Measurements from ENCODE around the gene ZBTB45. TPM values are rescaled to one million over a fixed set of nuclear protein-coding genes. Genes with fewer than 3 reads are reported as not detected.
"Not testable (repeated sequence)": the region's sequence is repeated elsewhere in the genome, so short reads cannot be mapped to it uniquely, and the experiment has no call there.

The ZBTB45 gene
- total and polyA plus RNA-seq, 3 experiments from 2014 or later, result 4.8 to 16.1 (median 15.0) TPM

GRCh38 chr19:58510084-58510862 lies 9.3 kb downstream of the ZBTB45 start:
- no peaks in the 10 kb centered on the region for H3K9me3 ChIP-seq (ENCODE audit: low read length)
- H3K27me3 Mint-ChIP-seq, result no peaks in the 10 kb centered on the region
- ChIA-PET CTCF (interaction anchor here (0.9 kb wide), 1 partner anchor 10 kb away, joined by 3 read pairs; no protein-coding TSS in a partner anchor), POLR2A (no interaction called here)
- H3K4me3 Mint-ChIP-seq, result no peak overlapping the region
- H3K4me1 Mint-ChIP-seq, result peaks cover 8 to 18% (median 9%) of the 10 kb centered on the region in 3 donors
- no peaks in the 10 kb centered on the region for H3K27me3 ChIP-seq (ENCODE audit: insufficient read depth, low read length, poor library complexity, severe bottlenecking)
- no peaks in the 10 kb centered on the region for H3K36me3 ChIP-seq (ENCODE audit: insufficient read depth, low read length)
- DNase-seq, result no peak
- H3K4me1 ChIP-seq (ENCODE audit: insufficient read depth, low read length), result peaks cover 11% of the 10 kb centered on the region
- no peak overlapping the region for H3K4me3 ChIP-seq (ENCODE audit: low read length)
- H3K27ac Mint-ChIP-seq, result peak overlapping the region in 1 of 8 donors; percentile 72
- H3K9me3 Mint-ChIP-seq, result peaks cover 4 to 14% (median 14%) of the 10 kb centered on the region in 5 donors
- no peak overlapping the region for H3K27ac ChIP-seq (ENCODE audit: low read depth, low read length)
- peaks cover 0 to 4% (median 4%) of the 10 kb centered on the region in 3 donors for H3K36me3 Mint-ChIP-seq

DNA sequence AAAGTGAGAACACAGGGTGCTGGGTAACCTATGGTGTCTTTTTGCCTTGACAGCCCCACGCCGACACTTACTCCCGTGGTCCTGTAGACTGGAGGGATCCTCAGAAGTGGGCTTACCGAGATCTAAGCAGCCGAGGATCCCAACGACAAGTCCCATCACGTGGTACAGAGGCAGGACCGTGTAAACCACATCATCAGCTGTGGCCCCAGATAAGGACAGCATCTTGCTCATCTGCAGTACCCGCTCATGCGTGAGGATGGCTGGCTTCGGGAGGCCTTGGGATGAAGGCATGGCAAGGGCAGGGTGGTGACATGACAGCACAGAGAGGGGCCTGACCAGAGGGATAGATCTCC lies 9.9 kb downstream of the ZBTB45 start:
- H3K4me3 Mint-ChIP-seq, result no peak overlapping the region
- H3K9me3 Mint-ChIP-seq, result peaks cover 4 to 14% (median 14%) of the 10 kb centered on the region in 5 donors
- H3K36me3 ChIP-seq (ENCODE audit: insufficient read depth, low read length), result no peaks in the 10 kb centered on the region
- CTCF ChIA-PET, result interaction anchor here (1.0 kb wide), 1 partner anchor 10 kb away, joined by 3 read pairs; the partner anchor contains the start of gene ZBTB45
- no peaks in the 10 kb centered on the region for H3K9me3 ChIP-seq (ENCODE audit: low read length)
- no peak for DNase-seq
- no peak overlapping the region for H3K27ac ChIP-seq (ENCODE audit: low read depth, low read length)
- no peaks in the 10 kb centered on the region for H3K27me3 ChIP-seq (ENCODE audit: insufficient read depth, low read length, poor library complexity, severe bottlenecking)
- no peak overlapping the region for H3K4me3 ChIP-seq (ENCODE audit: low read length)
- H3K27ac Mint-ChIP-seq, result no peak overlapping the region
- H3K27me3 Mint-ChIP-seq, result no peaks in the 10 kb centered on the region
- peaks cover 7 to 15% (median 8%) of the 10 kb centered on the region in 3 donors for H3K4me1 Mint-ChIP-seq
- peaks cover 9% of the 10 kb centered on the region for H3K4me1 ChIP-seq (ENCODE audit: insufficient read depth, low read length)
- peaks cover 0 to 4% (median 2%) of the 10 kb centered on the region in 3 donors for H3K36me3 Mint-ChIP-seq
- POLR2A ChIA-PET, result no interaction called here

DNA sequence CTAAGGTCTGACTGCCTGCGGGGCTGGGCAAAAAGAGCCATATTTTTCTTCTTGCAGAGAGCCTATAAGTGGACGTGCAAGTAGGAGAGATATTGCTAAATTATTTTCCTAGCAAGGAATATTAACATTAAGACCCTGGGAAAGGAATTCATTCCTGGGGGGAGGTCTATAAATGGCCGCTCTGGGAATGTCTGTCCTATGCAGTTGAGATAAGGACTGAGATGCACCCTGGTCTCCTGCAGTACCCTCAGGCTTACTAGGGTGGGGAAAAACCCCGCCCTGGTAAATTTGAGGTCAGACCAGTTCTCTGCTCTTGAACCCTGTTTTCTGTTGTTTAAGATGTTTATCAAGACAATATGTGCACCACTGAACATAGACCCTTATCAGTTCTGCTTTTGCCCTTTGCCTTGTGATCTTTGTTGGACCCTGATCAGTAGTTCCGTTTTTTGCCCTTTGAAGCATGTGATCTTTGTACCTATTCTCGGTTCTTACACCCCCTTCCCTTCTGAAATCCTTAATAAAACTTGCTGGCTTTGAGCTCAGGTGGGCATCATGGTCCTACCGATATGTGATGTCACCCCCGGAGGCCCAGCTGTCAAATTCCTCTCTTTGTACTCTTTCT lies 11.9 kb downstream of the ZBTB45 start:
- H3K9me3 ChIP-seq (ENCODE audit: low read length); DNase-seq; H3K27me3 ChIP-seq (ENCODE audit: insufficient read depth, low read length, poor library complexity, severe bottlenecking); H3K36me3 ChIP-seq (ENCODE audit: insufficient read depth, low read length); H3K36me3 Mint-ChIP-seq; H3K4me3 ChIP-seq (ENCODE audit: low read length); H3K27ac ChIP-seq (ENCODE audit: low read depth, low read length); H3K4me1 Mint-ChIP-seq; H3K27me3 Mint-ChIP-seq; POLR2A ChIA-PET; CTCF ChIA-PET; H3K4me1 ChIP-seq (ENCODE audit: insufficient read depth, low read length): not testable (repeated sequence)
- H3K9me3 Mint-ChIP-seq, result peaks cover 4 to 16% (median 14%) of the 10 kb centered on the region in 5 donors
- peak overlapping the region in 1 of 8 donors; percentile 31 for H3K27ac Mint-ChIP-seq
- peak overlapping the region in 1 of 7 donors; percentile 15 for H3K4me3 Mint-ChIP-seq

- no peaks in the 10 kb centered on the region for H3K36me3 ChIP-seq (ENCODE audit: insufficient read depth, low read length)
- H3K9me3 ChIP-seq (ENCODE audit: low read length), result no peaks in the 10 kb centered on the region
- H3K9me3 Mint-ChIP-seq, result peaks cover 5 to 12% (median 7%) of the 10 kb centered on the region in 5 donors
- peak overlapping the region; percentile 60 for H3K27ac ChIP-seq (ENCODE audit: low read depth, low read length)
- no peak for DNase-seq
- peaks cover 18% of the 10 kb centered on the region for H3K4me1 ChIP-seq (ENCODE audit: insufficient read depth, low read length)
- H3K27ac Mint-ChIP-seq, result peak overlapping the region in 4 of 8 donors; percentile 70 to 97 (median 94)
- ChIA-PET CTCF (interaction anchor here (1.1 to 2.6 kb wide), 4 partner anchors 14 to 81 kb away, joined by 3 to 18 read pairs (median 8); partner anchors contain the start of gene ZBTB45), POLR2A (no interaction called here)
- peaks cover 0 to 2% (median 0%) of the 10 kb centered on the region in 3 donors for H3K36me3 Mint-ChIP-seq
- peak overlapping the region in 3 of 7 donors; percentile 11 to 95 (median 28) for H3K4me3 Mint-ChIP-seq
- H3K4me3 ChIP-seq (ENCODE audit: low read length), result no peak overlapping the region
- no peaks in the 10 kb centered on the region for H3K27me3 ChIP-seq (ENCODE audit: insufficient read depth, low read length, poor library complexity, severe bottlenecking)
- peaks cover 25 to 32% (median 26%) of the 10 kb centered on the region in 3 donors for H3K4me1 Mint-ChIP-seq
- H3K27me3 Mint-ChIP-seq, result peaks cover 0 to 4% of the 10 kb centered on the region in 2 donors
These were observed 19.4 kb downstream of the ZBTB45 start for GRCh38 chr19:58500242-58500641.

- Mint-ChIP-seq H3K4me1 (peaks cover 25 to 32% (median 26%) of the 10 kb centered on the region in 3 donors), H3K27me3 (peaks cover 0 to 4% of the 10 kb centered on the region in 2 donors), H3K4me3 (peak overlapping the region; percentile 86 to 96 (median 90))
These were observed 20.3 kb downstream of the ZBTB45 start for GRCh38 chr19:58499021-58499927.

GRCh38 chr19:58498316-58499020 lies 21.1 kb downstream of the ZBTB45 start:
- peak overlapping the region; percentile 86 to 96 (median 90) for H3K4me3 Mint-ChIP-seq
- H3K27ac Mint-ChIP-seq, result peak overlapping the region in 5 of 8 donors; percentile 94 to 98 (median 97)
- H3K27me3 Mint-ChIP-seq, result peaks cover 0 to 4% of the 10 kb centered on the region in 2 donors
- peak overlapping the region; percentile 60 for H3K27ac ChIP-seq (ENCODE audit: low read depth, low read length)
- peak overlapping the region; percentile 83 for H3K4me3 ChIP-seq (ENCODE audit: low read length)
- peaks cover 5 to 12% (median 5%) of the 10 kb centered on the region in 5 donors for H3K9me3 Mint-ChIP-seq
- POLR2A ChIA-PET, result interaction anchor here (0.7 to 1.1 kb wide), 2 partner anchors 9 to 21 kb away, joined by 3 to 5 read pairs; partner anchors contain the start of gene ZBTB45
- H3K27me3 ChIP-seq (ENCODE audit: insufficient read depth, low read length, poor library complexity, severe bottlenecking), result no peaks in the 10 kb centered on the region
- H3K4me1 Mint-ChIP-seq, result peaks cover 25 to 32% (median 26%) of the 10 kb centered on the region in 3 donors
- H3K36me3 Mint-ChIP-seq, result peaks cover 0 to 3% (median 0%) of the 10 kb centered on the region in 3 donors
- CTCF ChIA-PET, result interaction anchor here (1.1 kb wide), 1 partner anchor 12 kb away, joined by 3 read pairs; no protein-coding TSS in a partner anchor
- H3K4me1 ChIP-seq (ENCODE audit: insufficient read depth, low read length), result peaks cover 18% of the 10 kb centered on the region
- H3K9me3 ChIP-seq (ENCODE audit: low read length), result no peaks in the 10 kb centered on the region
- DNase-seq, result no peak
- H3K36me3 ChIP-seq (ENCODE audit: insufficient read depth, low read length), result no peaks in the 10 kb centered on the region

More at GRCh38 chr19:58499021-58499927, 20.3 kb downstream of the ZBTB45 start:
- H3K4me3 ChIP-seq (ENCODE audit: low read length), result peak overlapping the region; percentile 83
- CTCF ChIA-PET, result interaction anchor here (1.1 to 2.6 kb wide), 5 partner anchors 13 to 82 kb away, joined by 3 to 18 read pairs (median 7); partner anchors contain the start of gene ZBTB45
- H3K9me3 ChIP-seq (ENCODE audit: low read length), result no peaks in the 10 kb centered on the region
- POLR2A ChIA-PET, result interaction anchor here (0.7 to 1.1 kb wide), 2 partner anchors 9 to 21 kb away, joined by 3 to 5 read pairs; partner anchors contain the start of gene ZBTB45
- Mint-ChIP-seq H3K36me3 (peaks cover 0 to 3% (median 0%) of the 10 kb centered on the region in 3 donors), H3K27ac (peak overlapping the region; percentile 91 to 98 (median 97)), H3K9me3 (peaks cover 5 to 12% (median 6%) of the 10 kb centered on the region in 5 donors)
- peak; percentile 87 to 96 (median 91) for DNase-seq
- H3K27ac ChIP-seq (ENCODE audit: low read depth, low read length), result peak overlapping the region; percentile 60
- H3K4me1 ChIP-seq (ENCODE audit: insufficient read depth, low read length), result peaks cover 18% of the 10 kb centered on the region
- H3K36me3 ChIP-seq (ENCODE audit: insufficient read depth, low read length), result no peaks in the 10 kb centered on the region
- no peaks in the 10 kb centered on the region for H3K27me3 ChIP-seq (ENCODE audit: insufficient read depth, low read length, poor library complexity, severe bottlenecking)

Data from CD8-positive, alpha-beta memory T cell (primary cell).